Activated gamma-delta T cell treated with anti-CD3 and anti-CD28 coated beads, Interleukin-2, amount 50 U/mL, for 16 hours (primary cell): ENCODE measurements around the gene AMOTL1.

Experiments used
- DNase-seq: peaks from one replicate; pipeline ENCODE4 v3.0.0-alpha.2; 2020; ENCODE audit warnings: low read depth

The AMOTL1 gene

DNA sequence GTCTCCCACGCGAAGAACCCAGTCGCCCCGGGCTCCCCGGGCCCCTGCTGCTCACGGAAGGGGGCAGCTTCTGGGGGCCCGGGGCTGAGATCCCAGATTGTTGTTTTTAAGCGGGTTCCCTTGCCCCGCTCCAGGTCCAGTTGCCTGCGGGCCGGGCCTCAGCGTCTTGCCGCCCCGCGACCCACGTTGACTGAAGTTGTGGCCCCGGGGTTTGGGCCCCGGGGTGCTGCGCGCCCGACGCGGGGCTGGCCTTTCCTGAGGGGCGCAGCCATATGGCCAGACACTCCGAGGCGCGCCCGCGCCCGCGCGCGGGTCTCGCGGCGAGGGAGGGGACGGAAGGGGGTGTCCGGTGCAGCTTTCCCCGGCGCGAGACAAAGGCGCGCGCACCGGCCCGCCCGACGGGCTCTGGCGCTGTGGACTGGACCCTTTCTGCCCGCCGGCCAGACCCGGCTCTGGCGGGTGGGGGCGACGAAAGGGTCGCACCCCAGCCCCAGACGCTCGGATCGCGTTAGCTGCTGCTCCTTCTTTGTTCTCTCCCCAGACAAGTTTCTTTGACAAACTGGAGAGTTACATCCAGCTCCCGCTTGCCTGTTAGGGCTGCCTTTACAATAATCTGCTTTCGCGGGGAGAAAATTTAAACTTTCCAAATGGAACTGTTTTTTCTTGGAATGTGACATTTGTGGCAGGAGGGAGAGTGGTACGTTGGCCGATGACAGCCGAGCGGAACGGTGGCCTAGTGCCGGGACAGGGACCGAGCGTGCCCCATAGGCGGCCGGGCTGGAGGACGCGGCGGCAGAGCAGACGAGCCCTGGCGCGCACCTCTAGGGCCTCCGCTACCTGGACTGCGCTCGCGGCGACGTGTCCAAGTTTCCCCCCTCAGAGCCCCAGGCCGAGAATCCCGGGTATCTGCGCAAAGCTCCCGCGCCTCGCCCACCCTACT lies 716 bp downstream of the AMOTL1 start:
- no peak for DNase-seq

DNA sequence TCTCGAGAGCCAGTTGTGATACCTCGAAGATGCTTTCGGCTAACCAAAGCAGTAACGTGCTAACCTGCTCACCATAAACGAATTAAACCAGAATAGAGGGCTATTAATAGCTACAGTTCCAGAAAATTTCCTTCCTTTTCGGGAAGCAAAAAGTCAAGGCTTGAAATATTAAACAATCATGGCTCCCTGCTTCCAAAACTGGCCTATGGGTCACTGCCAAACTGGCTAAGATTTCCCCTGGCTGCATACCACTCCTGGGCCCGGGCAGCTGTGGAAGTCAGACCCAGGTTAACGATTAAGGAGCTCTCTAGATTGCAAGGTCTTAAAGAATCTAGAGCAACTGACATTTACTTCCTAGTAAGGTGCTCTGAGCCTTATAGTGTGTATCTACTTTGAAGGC lies 1.7 kb downstream of the AMOTL1 start:
- no peak for DNase-seq

DNA sequence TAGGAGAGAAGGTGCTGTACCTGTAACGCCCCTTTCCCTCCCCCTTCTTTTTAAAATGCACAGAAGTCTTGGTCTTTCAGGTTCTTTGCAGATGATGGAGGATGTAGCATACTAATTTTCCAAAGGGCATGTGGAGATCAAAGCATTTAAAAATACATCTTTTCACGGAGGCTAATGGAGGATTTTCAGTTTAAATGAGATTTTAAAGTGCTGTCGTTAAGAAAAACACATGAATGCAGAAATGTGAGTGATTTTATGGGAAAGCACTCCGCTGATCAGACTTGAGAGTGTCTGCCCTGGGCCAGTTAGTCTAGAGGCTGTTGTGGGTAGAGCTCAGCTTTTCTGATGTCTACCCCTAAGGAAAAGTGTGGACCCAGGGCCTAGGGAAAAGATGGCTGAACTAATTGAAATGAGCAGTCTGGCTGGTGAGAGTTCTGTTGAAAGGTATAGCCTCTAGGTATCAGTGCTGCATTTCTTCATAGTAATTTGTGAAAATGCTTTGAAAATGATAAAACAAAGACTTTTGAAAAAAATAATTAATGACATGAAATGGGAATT lies 2.5 kb downstream of the AMOTL1 start:
- DNase-seq = no peak

DNA sequence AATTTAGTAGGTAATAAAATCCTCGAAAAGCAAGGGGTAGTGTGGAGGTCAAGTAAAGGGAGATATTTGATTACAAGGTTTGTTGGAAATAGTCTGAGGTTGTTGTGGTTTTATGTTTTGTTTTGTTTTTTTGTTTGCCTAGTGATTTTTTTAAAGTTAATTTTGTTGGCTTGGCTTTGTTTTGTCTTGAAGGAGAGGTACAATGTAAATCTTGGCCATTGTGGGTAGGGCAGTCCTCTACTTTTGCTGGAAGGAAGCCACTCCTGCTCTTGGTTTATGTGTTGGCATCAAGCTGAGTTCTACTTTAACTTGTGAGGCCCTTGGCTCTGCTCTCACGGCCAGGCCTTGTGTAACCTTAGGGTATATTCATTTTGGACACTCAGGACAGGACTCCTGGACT lies 3.2 kb downstream of the AMOTL1 start:
- no peak for DNase-seq

DNA sequence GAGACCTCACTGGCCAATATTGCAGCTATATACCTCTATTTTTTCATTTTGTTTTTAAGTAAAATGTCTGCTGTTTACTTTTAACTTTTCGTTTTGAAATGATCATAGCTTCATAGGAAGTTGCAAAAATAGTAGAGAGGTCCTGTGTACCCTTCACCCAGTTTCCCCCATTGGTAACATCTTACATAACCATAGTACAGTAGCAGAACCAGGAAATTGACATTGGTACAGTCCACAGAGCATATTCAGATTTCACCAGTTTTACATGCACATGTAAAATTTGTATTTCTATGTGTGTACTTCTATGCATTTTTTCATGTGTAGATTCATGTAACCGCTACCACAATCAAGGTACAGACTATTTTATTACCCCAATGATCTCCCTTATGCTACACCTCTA lies 3.8 kb downstream of the AMOTL1 start:
- no peak for DNase-seq

DNA sequence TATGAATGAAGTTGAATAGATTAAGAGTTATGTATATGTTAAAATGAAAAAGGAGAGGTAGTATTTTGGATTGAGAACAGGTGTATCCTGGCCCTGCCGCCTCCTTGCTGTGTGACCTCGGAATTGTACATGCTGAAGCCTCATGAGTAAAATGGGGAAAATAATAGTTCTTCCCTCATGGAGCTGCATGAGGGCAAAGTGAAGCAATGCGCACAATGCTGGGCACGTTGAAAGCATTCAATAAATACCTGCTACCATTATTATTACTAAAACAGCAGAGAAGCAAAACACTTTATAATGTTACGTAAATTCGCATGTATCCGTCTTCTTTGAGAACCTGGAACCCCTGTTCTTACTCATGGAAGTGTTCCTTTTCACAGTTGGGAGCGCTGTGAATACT lies 5.7 kb downstream of the AMOTL1 start:
- DNase-seq = no peak

DNA sequence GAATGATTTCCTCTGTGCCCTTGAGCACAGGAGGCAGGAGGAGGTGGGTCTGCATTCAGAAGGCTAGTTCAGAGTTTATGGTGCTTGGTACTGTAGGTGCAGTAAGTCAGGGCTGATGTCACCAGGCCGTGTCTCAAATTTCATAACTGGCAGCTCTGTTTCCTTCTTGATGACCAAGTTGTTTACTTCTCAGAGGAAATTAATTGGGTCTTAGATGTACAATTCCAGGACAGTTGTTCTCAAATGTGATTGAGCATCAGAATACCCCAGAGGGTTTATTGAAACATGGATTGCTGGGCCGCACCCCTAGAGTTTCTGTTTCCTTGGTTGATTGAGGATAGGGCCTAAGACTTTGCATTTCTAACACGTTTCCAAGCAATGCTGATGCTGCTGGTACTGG lies 6.2 kb downstream of the AMOTL1 start:
- no peak for DNase-seq

DNA sequence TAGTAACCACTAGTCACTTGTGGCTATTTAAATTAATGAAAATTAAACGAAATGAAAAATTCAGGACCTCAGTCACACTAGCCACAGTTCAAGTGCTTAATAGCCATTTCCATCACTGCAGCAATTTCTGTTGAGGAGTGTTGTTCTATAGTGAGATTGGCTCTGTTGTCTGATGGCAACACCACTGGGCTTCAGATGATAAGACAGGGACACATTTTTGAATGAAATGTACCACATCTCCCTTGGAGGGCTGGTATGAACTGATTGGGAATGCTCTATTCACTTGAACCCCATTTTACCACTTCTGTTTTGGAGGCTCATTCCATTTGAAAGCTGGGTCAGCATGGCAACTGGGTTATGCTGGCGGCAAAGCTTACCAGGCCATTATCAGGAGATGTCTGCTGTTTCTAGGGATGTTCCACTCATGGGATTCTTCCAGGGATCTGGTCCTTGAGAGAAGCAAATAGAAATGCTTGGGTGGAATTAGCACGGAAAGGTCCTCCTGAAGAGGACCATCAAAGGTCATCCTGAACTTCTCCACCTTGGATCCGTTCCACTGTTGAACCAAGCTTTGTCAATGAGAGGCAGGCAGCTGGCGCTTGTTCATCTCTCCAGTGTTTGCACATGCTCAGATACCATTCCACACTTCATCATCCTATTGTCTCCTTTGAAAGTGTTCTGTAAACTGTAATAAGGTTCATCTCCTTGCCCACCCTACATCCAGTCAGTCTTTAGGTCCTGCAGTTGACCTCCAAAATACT lies 7.6 kb downstream of the AMOTL1 start:
- no peak for DNase-seq

DNA sequence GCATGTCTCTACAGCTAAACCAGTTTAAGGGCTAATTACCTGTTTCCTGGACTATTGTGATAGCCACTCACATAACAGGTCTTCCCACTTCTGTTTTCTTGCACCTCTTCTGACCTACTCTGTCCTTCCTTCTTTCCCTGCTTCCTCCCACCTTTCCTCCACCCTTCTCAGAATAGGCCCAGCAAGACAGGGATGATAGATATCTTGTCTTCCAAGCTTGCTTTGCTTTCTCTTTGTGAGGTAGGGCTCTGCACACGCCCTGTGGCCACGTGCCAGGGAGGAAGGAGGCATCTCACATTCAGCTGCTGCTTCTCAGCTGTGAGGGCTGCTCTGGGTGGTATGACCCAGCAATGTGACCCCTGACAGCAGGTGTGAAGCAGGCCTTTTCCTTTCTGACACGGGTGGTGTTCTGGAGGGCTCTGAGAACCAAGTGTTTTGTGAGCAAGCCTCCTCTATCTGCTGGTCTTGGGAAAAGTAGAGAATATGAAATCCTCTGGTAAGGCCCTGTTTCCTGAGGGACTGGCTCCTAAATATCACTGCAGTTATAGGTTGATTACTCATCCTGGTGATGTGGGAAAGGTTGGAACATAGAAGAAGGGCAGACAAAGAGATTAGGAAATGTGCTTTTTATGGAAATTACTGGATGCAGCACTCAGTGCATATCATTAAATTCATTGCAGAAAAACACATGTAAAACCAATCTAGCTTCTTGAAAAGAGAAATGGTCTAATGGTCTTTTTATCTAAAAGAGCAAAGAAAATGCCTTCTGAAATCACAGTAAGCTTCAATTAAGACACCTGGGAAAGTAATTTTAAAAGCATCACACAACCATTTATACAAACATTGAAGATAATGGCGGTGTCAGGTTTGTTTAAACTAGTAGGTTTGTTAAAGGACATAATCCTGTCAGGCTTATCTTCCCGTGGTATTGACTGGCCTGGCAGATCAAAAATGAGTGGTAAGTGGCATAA lies 8.5 kb downstream of the AMOTL1 start:
- DNase-seq = no peak

DNA sequence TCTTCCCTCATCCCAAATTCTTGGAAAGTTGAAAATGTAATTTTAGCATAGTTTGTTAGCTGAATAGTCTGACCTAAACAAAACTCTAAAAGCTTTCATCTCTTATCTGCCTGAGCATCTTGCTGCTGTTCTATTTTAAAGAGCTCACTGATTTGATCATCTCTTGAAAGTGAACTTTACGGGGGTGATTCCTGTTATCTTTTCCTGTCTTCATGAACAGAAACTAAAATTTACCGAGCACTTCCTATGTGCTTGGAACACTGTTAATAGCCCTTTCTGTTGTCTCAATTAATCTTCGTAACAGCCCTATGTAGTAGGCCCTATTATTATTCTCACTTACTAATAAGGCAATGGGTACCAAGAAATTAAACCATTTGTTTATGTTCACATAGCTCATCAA lies 12.3 kb downstream of the AMOTL1 start:
- DNase-seq = no peak

DNA sequence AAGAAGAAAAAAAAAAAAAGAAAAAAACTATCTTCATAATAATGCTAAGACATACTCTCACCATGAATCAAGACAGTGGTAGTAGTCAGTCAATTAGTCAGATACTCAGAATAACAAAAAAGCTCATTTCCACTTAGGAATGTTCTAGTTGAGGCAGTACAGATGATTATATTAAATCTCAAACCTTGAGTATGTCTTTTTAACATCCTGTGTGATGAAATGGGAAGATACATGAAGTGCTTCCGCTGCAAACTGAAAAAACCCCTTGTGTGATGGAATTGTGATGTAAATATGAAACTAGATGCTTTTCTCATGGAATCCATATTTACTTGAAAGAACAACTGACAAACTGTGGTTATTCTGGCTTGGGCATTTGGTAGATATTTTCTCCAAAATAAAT lies 13.7 kb downstream of the AMOTL1 start:
- DNase-seq = no peak

DNA sequence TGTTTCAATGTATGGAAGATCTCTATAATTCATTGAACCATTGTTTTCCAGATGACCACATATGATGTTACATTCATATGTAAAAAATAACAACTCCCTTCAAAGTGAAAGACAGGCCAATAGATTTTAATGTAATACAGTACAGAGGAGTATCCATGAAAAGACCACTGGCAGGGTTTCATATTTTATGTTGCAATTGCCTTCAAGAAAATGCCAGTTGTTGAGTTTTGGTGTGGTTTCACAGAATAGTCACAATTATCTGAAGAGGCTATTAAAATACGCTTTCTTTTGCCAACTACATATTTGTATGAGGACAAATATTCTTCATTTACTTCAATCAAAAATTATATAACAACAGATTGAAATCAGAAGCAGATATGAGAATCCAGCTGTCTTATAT lies 14.3 kb downstream of the AMOTL1 start:
- DNase-seq = no peak

DNA sequence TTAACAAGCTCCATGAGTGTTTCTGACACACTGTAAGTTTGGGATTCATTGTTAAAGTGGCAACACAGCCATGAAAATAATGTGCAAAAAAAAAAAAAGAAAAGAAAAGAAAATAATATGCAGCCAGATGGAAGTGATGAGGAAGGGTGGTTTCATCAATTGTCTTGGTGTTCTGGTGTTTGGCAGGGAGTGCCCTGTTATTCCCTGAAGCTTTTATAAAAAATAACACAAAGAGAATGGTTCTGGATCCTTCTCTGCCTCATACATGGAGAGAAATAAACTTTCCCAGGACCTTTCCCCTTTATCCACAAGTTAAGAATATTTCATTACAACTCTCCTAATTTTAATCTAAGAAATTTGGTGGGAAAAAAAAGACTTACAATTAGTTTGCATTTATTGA lies 16.7 kb downstream of the AMOTL1 start:
- DNase-seq = no peak

DNA sequence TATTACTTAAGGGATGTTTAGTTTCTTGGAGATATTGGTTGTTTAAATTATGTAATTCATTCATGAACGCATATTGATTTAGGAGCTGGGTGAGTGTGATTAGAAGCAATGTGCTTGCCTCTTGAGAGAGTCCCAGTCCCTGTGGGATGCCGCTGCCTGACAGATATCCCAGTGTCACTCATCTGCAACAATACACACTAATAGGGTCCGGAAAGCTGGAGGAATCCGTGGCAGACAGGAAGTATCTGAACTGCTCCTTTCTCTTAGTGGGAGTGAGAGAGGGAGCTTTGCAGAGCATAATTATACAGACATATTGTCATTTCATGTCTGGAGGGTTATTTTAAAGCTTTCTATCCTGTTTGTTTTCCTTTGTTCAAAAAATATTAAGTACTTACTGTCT lies 17.4 kb downstream of the AMOTL1 start:
- no peak for DNase-seq

DNA sequence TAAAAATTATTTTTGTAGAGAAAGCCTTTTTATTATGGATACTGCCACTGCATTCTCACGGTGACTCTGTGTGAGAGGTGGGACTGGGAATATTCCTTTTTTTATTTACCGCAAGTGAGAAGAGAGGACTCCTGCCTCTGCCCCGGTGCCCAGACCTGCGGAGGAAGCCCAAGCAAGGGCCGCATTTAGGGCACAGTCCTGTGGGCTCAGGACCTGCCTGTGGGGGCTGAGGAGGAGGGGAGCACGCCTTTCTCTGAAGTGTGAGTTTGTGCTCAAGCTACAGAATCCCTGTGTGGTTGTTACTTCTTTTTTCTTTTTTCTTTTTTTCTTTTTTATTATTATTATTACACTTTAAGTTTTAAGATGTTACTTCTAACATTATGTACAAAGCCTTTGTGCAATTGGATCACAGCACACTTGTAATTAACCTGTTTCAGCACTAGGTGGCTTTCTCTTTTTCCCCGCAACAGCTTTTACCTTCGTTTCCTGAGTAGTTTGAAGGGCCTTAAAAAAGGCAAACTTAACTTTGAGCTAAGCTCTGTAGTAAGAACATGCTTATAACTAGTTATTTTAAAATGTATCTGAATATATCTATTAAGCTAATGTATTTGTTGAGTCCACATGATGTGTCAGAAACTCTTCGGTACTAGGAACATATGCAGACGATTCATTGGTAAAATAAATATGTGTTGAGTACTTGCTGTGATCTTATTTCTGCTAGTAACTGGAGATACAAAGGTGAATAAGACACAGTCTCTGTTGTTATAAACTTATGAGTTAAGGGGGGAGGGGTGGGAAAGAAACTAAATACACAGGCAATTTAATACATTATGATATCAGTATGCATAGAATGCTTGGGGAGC lies 18.3 kb downstream of the AMOTL1 start:
- no peak for DNase-seq

DNA sequence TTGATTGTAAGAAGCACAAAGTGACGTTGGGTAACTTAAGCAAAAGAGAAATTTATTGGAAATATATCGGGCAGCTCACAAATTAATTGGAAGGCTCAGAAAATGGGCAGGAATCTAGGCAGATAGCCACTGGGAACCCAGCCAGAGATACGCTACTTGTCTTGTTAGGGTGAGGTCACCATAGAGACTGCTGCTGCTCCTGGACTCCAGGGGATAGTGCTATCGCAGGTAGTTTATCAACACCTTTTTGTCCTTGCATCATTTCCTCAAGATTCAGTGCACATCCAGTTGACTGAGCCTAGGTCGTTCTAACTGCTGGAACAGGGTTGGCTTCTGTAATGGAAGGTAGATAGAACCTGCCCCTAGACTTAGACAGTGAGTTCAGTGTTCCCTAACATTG lies 19.6 kb downstream of the AMOTL1 start:
- DNase-seq = no peak

DNA sequence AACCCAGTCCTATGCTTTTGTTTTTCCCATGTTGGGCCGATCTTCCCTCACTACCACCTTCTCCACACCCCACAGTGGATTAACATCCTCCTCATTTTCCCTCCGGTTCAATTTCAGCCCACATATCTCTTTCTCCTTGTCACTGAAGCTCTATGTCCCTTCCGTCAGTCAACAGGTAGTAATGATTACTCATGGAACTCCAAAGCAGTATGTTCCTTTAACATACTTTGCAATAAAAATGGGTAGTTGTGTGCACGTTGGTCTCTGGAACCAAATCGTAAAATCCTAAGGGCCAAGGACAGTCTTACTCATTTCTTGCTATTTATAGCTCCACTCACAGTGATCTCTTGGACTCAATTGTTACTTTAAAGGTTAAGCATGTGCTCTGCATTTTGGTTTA lies 20.2 kb downstream of the AMOTL1 start:
- DNase-seq = no peak

DNA sequence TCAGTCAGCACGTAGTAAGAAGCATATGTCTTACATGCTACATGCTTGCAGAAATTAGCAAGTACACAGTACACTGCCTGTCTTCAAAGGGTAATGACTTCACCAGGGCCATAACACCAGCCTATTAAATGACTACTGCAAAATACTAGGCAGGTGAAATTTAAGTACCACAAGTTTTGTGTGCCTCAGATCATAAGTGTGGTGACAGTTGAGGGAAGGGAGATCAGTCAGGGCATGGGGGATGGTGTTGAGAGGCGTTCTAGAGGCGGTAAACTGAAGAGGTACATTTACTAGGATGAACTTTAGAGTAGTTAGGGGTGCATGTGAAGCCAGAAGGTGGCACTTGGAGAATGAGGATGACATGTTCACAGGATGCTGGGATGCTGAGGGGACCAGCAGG lies 22.0 kb downstream of the AMOTL1 start:
- no peak for DNase-seq

DNA sequence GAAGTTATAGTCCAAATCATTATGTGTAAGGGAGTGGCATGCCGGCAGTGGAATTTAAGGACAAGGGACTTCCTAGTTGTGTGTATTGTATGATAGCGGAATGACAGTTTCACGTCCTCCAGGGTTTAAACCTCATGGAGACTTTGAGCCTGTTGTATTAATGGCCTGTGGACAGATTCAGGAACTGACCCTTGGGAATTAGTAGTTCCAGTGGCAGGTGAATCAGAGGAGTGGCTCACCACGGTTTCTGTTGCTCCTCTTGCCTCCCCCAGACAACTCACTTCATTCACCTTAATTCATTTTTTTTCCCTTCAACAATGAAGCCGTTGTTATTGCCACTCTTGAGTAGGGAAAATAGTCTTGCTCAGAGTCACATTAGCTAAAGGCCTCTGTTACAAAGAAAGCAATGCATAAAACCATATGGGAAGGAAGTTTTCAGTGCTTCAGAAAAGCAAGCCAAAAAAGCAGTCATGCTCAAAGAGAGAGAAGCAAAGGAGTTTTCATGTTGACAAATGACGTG lies 22.6 kb downstream of the AMOTL1 start:
- no peak for DNase-seq

DNA sequence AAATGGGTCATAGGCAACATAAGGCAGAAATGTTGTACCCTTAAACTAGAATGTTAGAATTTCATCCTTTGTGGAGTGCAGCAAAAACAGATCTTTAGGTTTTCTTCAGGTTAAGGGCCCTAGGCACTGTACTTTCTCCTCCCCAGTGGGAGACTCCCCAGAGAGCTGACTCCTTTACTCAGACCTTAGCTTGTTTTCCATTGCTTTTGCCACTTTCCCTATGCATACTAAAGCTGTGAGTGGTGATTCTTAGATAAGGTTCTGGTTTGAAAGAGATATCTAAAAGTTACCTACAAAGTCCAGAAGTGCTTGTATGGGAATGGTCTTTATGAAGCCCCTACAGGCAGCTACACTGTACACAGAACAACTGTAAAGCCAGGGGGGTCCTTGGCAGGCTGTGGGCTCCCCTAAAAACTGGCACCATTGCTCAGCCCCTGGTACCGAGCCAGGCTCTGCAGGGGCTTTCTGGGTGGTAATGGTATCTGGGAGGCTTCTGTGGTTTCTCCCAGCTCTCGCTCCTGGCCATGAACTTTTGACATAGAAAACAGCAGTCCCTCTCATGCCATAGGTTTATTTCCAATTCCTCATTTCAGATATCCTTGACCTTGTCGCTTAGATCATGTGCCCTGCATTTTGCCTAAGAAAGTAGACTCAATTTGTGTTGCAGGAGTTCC lies 23.2 kb downstream of the AMOTL1 start:
- no peak for DNase-seq
